GM19467 (cell line): ENCODE data around the gene NXN.
"Not testable (repeated sequence)": the region's sequence is repeated elsewhere in the genome, so short reads cannot be mapped to it uniquely, and the experiment has no call there.

ENCODE experiments used
- ATAC-seq: cut with Tn5 transposase; IDR thresholded peaks from one replicate; pipeline ENCODE4 v1.9.1; 2021; ENCODE audit warnings: mild to moderate bottlenecking, moderate library complexity; ENCODE audit not compliant: unreplicated experiment

NXN gene

GRCh38 chr17:896454-896853 lies 83.1 kb downstream of the NXN start:
- no peak for ATAC-seq

- no peak for ATAC-seq
Observed at GRCh38 chr17:892958-893357, 86.6 kb downstream of the NXN start.

- ATAC-seq = no peak
Observed at GRCh38 chr17:888998-889441, 90.6 kb downstream of the NXN start.

GRCh38 chr17:887551-888209 lies 91.9 kb downstream of the NXN start:
- no peak for ATAC-seq

GRCh38 chr17:885971-886571 lies 93.5 kb downstream of the NXN start:
- no peak for ATAC-seq

- no peak for ATAC-seq
Observed at GRCh38 chr17:883586-883962, 96.0 kb downstream of the NXN start.

- ATAC-seq = no peak
Observed at GRCh38 chr17:882827-883585, 96.6 kb downstream of the NXN start.

- ATAC-seq = no peak
Observed at GRCh38 chr17:881778-882177, 97.8 kb downstream of the NXN start.

- ATAC-seq = no peak
Observed at GRCh38 chr17:880443-881269, 98.9 kb downstream of the NXN start.

GRCh38 chr17:879546-880442 lies 99.8 kb downstream of the NXN start:
- no peak for ATAC-seq

- no peak for ATAC-seq
Observed at GRCh38 chr17:877630-878029, 101.9 kb downstream of the NXN start.

- ATAC-seq = no peak
Observed at GRCh38 chr17:876272-876671, 103.3 kb downstream of the NXN start.

GRCh38 chr17:874590-874989 lies 105.0 kb downstream of the NXN start:
- not testable (repeated sequence) for ATAC-seq

- no peak for ATAC-seq
Observed at GRCh38 chr17:872855-873254, 106.7 kb downstream of the NXN start.

- no peak for ATAC-seq
Observed at GRCh38 chr17:871751-872519, 107.6 kb downstream of the NXN start.

GRCh38 chr17:869567-870525 lies 109.7 kb downstream of the NXN start:
- ATAC-seq = no peak

GRCh38 chr17:869086-869485 lies 110.5 kb downstream of the NXN start:
- no peak for ATAC-seq

- no peak for ATAC-seq
Observed at GRCh38 chr17:867896-868489, 111.6 kb downstream of the NXN start.
